ENCODE results near the gene CHDH.

DNA sequence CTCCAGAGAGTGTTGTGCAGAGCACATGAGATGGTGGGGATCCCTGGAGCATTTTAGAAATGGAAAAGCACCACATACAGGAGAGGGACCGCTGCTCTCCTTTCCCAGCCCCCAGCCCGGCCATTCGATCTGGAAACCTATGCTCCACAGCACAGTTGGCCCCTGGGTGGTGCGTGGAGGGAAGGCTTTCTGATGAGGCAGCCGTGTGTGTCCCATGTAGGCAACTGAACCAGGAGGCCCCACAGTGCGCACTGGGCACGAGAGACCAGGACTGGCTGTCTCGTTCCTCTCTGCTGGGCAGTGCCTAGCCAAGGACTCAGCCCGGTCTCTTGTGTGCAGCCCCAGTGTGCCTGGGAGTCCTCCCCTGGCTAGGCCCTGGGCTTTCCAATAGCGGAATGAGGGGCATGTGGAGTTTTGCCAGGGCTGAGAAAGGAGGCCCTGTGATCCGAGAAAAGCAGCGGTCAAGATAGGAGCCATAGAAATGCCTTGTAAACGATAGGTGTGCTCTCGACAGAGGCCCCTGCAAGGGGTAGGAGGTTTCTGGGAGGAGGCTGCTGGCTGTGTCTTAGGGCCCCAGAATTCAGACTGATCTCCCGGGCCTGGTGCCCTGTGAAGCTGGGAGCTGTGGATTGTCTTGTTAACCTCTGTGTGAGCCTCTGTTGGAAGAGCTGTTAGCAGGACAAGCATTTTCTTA is 39.0 kb downstream of the CHDH start:
- TF ChIP-seq, protein P1, sequence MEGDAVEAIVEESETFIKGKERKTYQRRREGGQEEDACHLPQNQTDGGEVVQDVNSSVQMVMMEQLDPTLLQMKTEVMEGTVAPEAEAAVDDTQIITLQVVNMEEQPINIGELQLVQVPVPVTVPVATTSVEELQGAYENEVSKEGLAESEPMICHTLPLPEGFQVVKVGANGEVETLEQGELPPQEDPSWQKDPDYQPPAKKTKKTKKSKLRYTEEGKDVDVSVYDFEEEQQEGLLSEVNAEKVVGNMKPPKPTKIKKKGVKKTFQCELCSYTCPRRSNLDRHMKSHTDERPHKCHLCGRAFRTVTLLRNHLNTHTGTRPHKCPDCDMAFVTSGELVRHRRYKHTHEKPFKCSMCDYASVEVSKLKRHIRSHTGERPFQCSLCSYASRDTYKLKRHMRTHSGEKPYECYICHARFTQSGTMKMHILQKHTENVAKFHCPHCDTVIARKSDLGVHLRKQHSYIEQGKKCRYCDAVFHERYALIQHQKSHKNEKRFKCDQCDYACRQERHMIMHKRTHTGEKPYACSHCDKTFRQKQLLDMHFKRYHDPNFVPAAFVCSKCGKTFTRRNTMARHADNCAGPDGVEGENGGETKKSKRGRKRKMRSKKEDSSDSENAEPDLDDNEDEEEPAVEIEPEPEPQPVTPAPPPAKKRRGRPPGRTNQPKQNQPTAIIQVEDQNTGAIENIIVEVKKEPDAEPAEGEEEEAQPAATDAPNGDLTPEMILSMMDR (IDR thresholded peaks at IDR 0.05): no peak
- TF ChIP-seq POLR2A (IDR thresholded peaks at IDR 0.05): no peak

Measured in body of pancreas (tissue), 4 donors.